Nephron progenitor cell (in vitro differentiated cells): ENCODE measurements around the gene CLCNKB.

Source experiments
- DNase-seq: peaks from one replicate; pipeline ENCODE4 v3.0.0; 2021
- H3K27ac Mint-ChIP-seq: 2 replicates; pipeline ENCODE4 v1.8.0; 2021; ENCODE audit warnings: mild to moderate bottlenecking, moderate library complexity, mixed read lengths
- H3K27me3 Mint-ChIP-seq: 2 replicates; pipeline ENCODE4 v1.8.0; 2021; ENCODE audit warnings: mild to moderate bottlenecking, low read depth, mixed read lengths; ENCODE audit not compliant: poor library complexity
- H3K36me3 Mint-ChIP-seq: 2 replicates; pipeline ENCODE4 v1.8.0; 2021; ENCODE audit warnings: low read depth, mixed read lengths
- H3K4me1 Mint-ChIP-seq: 2 replicates; pipeline ENCODE4 v1.8.0; 2021; ENCODE audit warnings: mixed read lengths
- H3K4me3 Mint-ChIP-seq: 2 replicates; pipeline ENCODE4 v1.8.0; 2021; ENCODE audit warnings: mild to moderate bottlenecking, moderate library complexity, mixed read lengths
- H3K9me3 Mint-ChIP-seq: 2 replicates; pipeline ENCODE4 v1.8.0; 2021; ENCODE audit warnings: mild to moderate bottlenecking, moderate library complexity, mixed read lengths
- CTCF ChIP-seq: fragments of 200-600 bp; sonication (generic); IDR thresholded peaks from 2 replicates; pipeline ENCODE4 v1.5.0; 2021; ENCODE audit warnings: antibody characterized with exemption

The CLCNKB gene

DNA sequence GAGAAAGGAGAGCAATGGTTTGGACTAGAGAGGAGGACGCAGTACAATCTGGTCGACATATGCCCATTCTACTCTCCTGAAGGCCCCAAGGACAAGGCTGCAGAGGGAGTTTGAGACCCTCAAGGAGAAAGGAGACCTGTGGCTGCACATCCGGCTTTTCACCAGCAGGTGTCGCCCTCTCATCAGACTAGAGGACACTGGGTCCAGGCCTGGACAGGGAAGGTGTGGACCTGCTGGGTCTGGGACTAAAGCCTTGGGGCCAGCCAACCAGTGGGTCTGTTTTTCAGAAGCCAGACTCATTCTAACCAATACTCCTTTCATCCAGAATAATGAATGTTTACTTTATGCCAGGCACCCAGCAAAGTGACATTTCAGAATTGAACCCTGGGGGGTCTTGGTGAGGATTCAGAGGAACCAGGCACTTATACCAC is 34.5 kb upstream of the CLCNKB start:
- peaks cover 17% of the 10 kb centered on the region for H3K27me3 Mint-ChIP-seq
- DNase-seq = peak; percentile 94
- H3K4me1 Mint-ChIP-seq = peaks cover 16% of the 10 kb centered on the region
- no peaks in the 10 kb centered on the region for H3K9me3 Mint-ChIP-seq
- H3K36me3 Mint-ChIP-seq = no peaks in the 10 kb centered on the region
- peak; percentile 97 for TF ChIP-seq CTCF
- no peak overlapping the region for H3K4me3 Mint-ChIP-seq
- no peak overlapping the region for H3K27ac Mint-ChIP-seq

DNA sequence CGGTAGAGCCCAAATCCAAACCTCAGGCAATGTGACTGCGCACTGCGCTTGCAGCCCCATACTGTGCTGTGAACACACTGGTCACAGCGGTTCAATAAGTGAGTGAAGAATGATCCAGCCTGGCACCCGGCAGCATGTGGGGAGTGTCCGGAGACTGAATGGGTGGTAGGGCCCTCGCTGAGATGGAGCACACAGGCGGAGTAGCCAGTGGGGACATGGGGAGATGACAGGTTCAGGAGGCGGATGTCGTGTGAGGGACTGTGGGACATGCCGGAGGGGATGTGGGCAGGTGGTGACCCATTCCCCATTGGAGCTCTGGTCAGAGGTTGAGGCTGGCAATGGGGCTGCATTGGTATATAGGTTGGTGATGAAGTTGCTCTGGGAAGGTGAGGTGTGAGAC is 33.9 kb upstream of the CLCNKB start:
- H3K4me1 Mint-ChIP-seq = peaks cover 21% of the 10 kb centered on the region
- H3K36me3 Mint-ChIP-seq = no peaks in the 10 kb centered on the region
- H3K27ac Mint-ChIP-seq = no peak overlapping the region
- TF ChIP-seq CTCF = no peak
- no peak overlapping the region for H3K4me3 Mint-ChIP-seq
- DNase-seq = no peak
- no peaks in the 10 kb centered on the region for H3K9me3 Mint-ChIP-seq
- H3K27me3 Mint-ChIP-seq = peaks cover 17% of the 10 kb centered on the region

DNA sequence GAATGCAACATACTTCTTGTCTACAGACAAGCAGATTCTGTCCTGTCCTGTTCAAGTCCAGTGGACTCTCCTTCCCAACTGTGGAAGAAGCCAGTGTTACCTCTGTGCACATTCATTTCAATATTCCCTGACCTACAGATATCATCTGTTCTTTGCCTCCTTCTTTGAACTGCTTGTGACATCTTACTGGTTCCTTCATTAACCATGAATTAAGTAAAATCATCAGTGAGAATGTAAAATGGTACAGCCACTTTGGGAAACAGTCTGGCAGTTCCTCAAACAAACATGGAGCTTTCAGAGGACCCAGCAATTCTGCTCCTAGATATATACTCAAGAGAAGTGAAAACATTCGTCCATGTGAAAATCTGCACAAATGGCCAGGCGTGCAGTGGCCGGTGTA is 32.7 kb upstream of the CLCNKB start:
- no peak for TF ChIP-seq CTCF
- Mint-ChIP-seq H3K27me3 (peaks cover 21% of the 10 kb centered on the region), H3K27ac (no peak overlapping the region), H3K4me3 (no peak overlapping the region), H3K36me3 (no peaks in the 10 kb centered on the region), H3K4me1 (peaks cover 32% of the 10 kb centered on the region), H3K9me3 (no peaks in the 10 kb centered on the region)
- no peak for DNase-seq

GRCh38 chr1:16011936-16012589 is 31.5 kb upstream of the CLCNKB start:
- DNase-seq = no peak
- Mint-ChIP-seq H3K9me3 (no peaks in the 10 kb centered on the region), H3K27ac (no peak overlapping the region), H3K27me3 (peaks cover 21% of the 10 kb centered on the region), H3K4me1 (peaks cover 27% of the 10 kb centered on the region), H3K4me3 (no peak overlapping the region), H3K36me3 (no peaks in the 10 kb centered on the region)
- no peak for TF ChIP-seq CTCF

DNA sequence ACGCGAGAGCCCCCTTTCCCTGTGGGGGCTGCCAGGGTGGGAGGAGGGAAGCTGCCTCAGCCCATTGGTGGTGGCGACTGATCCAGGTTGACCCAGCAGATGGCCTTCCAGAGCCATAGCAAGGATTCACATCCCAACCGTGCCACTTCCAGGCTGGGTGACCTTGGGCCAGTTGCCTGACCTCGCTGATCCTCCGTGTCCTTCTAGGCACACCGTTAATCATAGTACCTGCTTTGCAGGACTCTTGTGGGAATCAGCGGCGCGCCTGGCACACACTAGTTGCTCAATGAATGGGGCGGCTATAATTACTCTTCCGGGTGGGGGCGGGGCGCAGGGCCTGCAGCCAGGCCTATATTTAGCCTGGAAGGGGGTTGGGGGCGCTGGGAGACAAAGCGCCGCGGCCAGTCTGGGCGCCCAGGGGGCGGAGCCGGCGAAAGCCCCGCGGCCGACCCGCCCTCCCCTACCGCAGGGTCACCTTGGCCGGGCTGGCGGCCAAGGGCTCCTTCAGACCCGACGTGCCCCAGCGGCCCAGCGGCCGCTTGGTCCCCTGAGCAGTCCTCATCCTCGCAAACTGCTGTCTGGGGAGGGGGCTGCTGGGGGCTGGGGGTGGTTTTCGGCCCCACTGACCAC is 30.9 kb upstream of the CLCNKB start:
- TF ChIP-seq CTCF = no peak
- H3K9me3 Mint-ChIP-seq = no peaks in the 10 kb centered on the region
- H3K27me3 Mint-ChIP-seq = peaks cover 21% of the 10 kb centered on the region
- peaks cover 30% of the 10 kb centered on the region for H3K4me1 Mint-ChIP-seq
- H3K4me3 Mint-ChIP-seq = no peak overlapping the region
- peak; percentile 66 for DNase-seq
- no peaks in the 10 kb centered on the region for H3K36me3 Mint-ChIP-seq
- no peak overlapping the region for H3K27ac Mint-ChIP-seq
